T-cell (primary cell): ENCODE results near the gene EDEM1. TPM values are rescaled to one million over a fixed set of nuclear protein-coding genes. Genes with fewer than 3 reads are reported as not detected.
"Not testable (repeated sequence)": the region's sequence is repeated elsewhere in the genome, so short reads cannot be mapped to it uniquely, and the experiment has no call there.

Source experiments
- ATAC-seq, 4 experiments: fragments of 200-7000 bp in 3 of 4; fragments of 150-1000 bp in 1 of 4; cut with Tn5 transposase; replicated peaks in 1 of 4; 1 replicate in 3 of 4; 2 replicates in 1 of 4; pipeline ENCODE4 v1.10.0; 2021; ENCODE audit warnings: moderate library complexity in 3 of 4, mild to moderate bottlenecking in 2 of 4, moderate number of reproducible peaks in 1 of 4
- CTCF ChIA-PET, 2 donors: fragments of 300-600 bp; sonication (Branson Sonifier 250); formaldehyde crosslinking; loops; one replicate each; lab custom pipeline; 2022; ENCODE audit warnings: antibody characterized with exemption in 2 of 2; lab: Charles Lee
- POLR2A ChIA-PET, 2 donors: fragments of 300-600 bp; sonication (Branson Sonifier 250); formaldehyde crosslinking; loops; one replicate each; lab custom pipeline; 2022; ENCODE audit warnings: antibody characterized with exemption in 2 of 2; lab: Charles Lee
- DNase-seq, 35 experiments: peaks; one replicate each; pipeline versions ENCODE4 v3.0.0 to v3.0.0-alpha.2; 2013 to 2023
- H3K27ac ChIP-seq: one replicate; pipeline ENCODE4 v1.5.1; 2013; ENCODE audit warnings: low read length
- H3K27me3 ChIP-seq, 2 experiments: replicated peaks in 1 of 2; 1 replicate in 1 of 2; 2 replicates in 1 of 2; pipeline versions ENCODE4 v1.6.1 to v1.7.0; 2013; ENCODE audit warnings: low read length in 1 of 2, mixed read lengths in 1 of 2; ENCODE audit not compliant: control insufficient read depth in 2 of 2, insufficient read depth in 2 of 2; ENCODE audit errors: extremely low read depth in 1 of 2
- H3K36me3 ChIP-seq, 2 donors: 1 replicate in 1 of 2; 2 replicates in 1 of 2; pipeline versions ENCODE4 v1.6.1 to v1.7.0; 2013; ENCODE audit warnings: low read length in 1 of 2; ENCODE audit not compliant: control insufficient read depth in 2 of 2, insufficient read depth in 1 of 2; ENCODE audit errors: extremely low read depth in 1 of 2
- H3K4me1 ChIP-seq, 2 experiments: 1 replicate in 1 of 2; 2 replicates in 1 of 2; pipeline versions ENCODE4 v1.6.1 to v1.7.0; 2013; ENCODE audit warnings: low read length in 2 of 2, mixed read lengths in 1 of 2; ENCODE audit not compliant: insufficient read depth in 2 of 2, control insufficient read depth in 1 of 2; ENCODE audit errors: extremely low read depth in 1 of 2
- H3K4me3 ChIP-seq, 2 donors: 1 replicate in 1 of 2; 2 replicates in 1 of 2; pipeline versions ENCODE4 v1.5.1 to v1.7.0; 2013; ENCODE audit warnings: mild to moderate bottlenecking in 2 of 2, low read length in 1 of 2, moderate library complexity in 1 of 2; ENCODE audit not compliant: control insufficient read depth in 1 of 2; ENCODE audit errors: extremely low read depth in 1 of 2
- H3K9me3 ChIP-seq: 2 replicates; pipeline ENCODE4 v1.7.0; 2013
- H3K27ac Mint-ChIP-seq, 2 donors: one replicate each; pipeline ENCODE4 v1.8.0; 2020 to 2021; ENCODE audit warnings: mild to moderate bottlenecking in 2 of 2, mixed read lengths in 2 of 2
- H3K27me3 Mint-ChIP-seq, 2 donors: one replicate each; pipeline ENCODE4 v1.8.0; 2021 to 2022; ENCODE audit warnings: mixed read lengths in 2 of 2
- H3K36me3 Mint-ChIP-seq: one replicate; pipeline ENCODE4 v1.8.0; 2021; ENCODE audit warnings: mixed read lengths
- H3K4me1 Mint-ChIP-seq, 3 donors: one replicate each; pipeline ENCODE4 v1.8.0; 2020 to 2022; ENCODE audit warnings: mixed read lengths in 3 of 3, mild to moderate bottlenecking in 1 of 3
- H3K4me3 Mint-ChIP-seq, 3 donors: one replicate each; pipeline ENCODE4 v1.8.0; 2020 to 2022; ENCODE audit warnings: mild to moderate bottlenecking in 3 of 3, mixed read lengths in 3 of 3, moderate library complexity in 3 of 3
- H3K9me3 Mint-ChIP-seq, 3 donors: one replicate each; pipeline ENCODE4 v1.8.0; 2020 to 2022; ENCODE audit warnings: mixed read lengths in 3 of 3
- WGBS: methylation state at CpG from one replicate; pipeline ENCODE4 v1.1.5; 2013; ENCODE audit warnings: missing lambda C conversion rate; ENCODE audit not compliant: insufficient coverage; 5-methylcytosine and 5-hydroxymethylcytosine counted together
- total RNA-seq, 35 experiments: library from RNA in 6 of 35; stranded (reverse) in 6 of 35; fragments of 120-200 nt in 1 of 35; gene quantifications; one replicate each; pipeline versions ENCODE4 v1.2.1 to v1.2.4 and lab custom pipeline; 2013 to 2026

EDEM1 gene
- total RNA-seq, 5 donors from 2014 or later (not counting 1 experiment from before 2014, with no cell fraction given) = 92.6 to 138 (median 113) TPM

GRCh38 chr3:5183714-5184113 is 3.8 kb upstream of the EDEM1 start:
- peaks cover 28% of the 10 kb centered on the region for H3K36me3 Mint-ChIP-seq
- H3K27ac ChIP-seq, H3K9me3 ChIP-seq, DNase-seq, POLR2A ChIA-PET, H3K27me3 ChIP-seq, H3K9me3 Mint-ChIP-seq, H3K27me3 Mint-ChIP-seq, H3K4me1 ChIP-seq, H3K4me3 ChIP-seq, H3K4me3 Mint-ChIP-seq, CTCF ChIA-PET, ATAC-seq: not testable (repeated sequence)
- WGBS = 96% methylated on average over 7 of the region's 12 CpGs
- H3K27ac Mint-ChIP-seq = peak overlapping the region in 1 of 2 donors; percentile 69
- H3K36me3 ChIP-seq = peaks cover 0 to 23% of the 10 kb centered on the region in 2 donors
- H3K4me1 Mint-ChIP-seq = peaks cover 25 to 39% (median 31%) of the 10 kb centered on the region in 3 donors

GRCh38 chr3:5184499-5184898 is 3.0 kb upstream of the EDEM1 start:
- POLR2A ChIA-PET = no interaction called here
- H3K9me3 Mint-ChIP-seq = no peaks in the 10 kb centered on the region
- no peaks in the 10 kb centered on the region for H3K27me3 Mint-ChIP-seq
- Histone ChIP-seq H3K36me3 (peaks cover 0 to 17% of the 10 kb centered on the region in 2 donors), H3K4me1 (peaks cover 4 to 10% of the 10 kb centered on the region in 2 experiments), H3K27me3 (no peaks in the 10 kb centered on the region), H3K27ac (no peak overlapping the region), H3K4me3 (no peak overlapping the region), H3K9me3 (no peaks in the 10 kb centered on the region)
- peak overlapping the region; percentile 39 to 82 for H3K27ac Mint-ChIP-seq
- CTCF ChIA-PET = no interaction called here
- no peak overlapping the region for H3K4me3 Mint-ChIP-seq
- no peak for DNase-seq
- no peak for ATAC-seq
- peaks cover 22% of the 10 kb centered on the region for H3K36me3 Mint-ChIP-seq
- WGBS = 83% methylated on average over 4 of the region's 6 CpGs
- H3K4me1 Mint-ChIP-seq = peaks cover 30 to 37% (median 33%) of the 10 kb centered on the region in 3 donors

- Histone ChIP-seq H3K36me3 (peaks cover 0 to 11% of the 10 kb centered on the region in 2 donors), H3K4me1 (peaks cover 5 to 14% of the 10 kb centered on the region in 2 experiments), H3K4me3 (no peak overlapping the region), H3K27ac (peak overlapping the region; percentile 15), H3K9me3 (no peaks in the 10 kb centered on the region), H3K27me3 (no peaks in the 10 kb centered on the region)
- POLR2A ChIA-PET = interaction anchor here in 1 of 2 donors (0.6 kb wide), 1 partner anchor 15 kb away, joined by 6 read pairs; no protein-coding TSS in a partner anchor
- Mint-ChIP-seq H3K4me3 (no peak overlapping the region), H3K4me1 (peaks cover 37 to 39% (median 37%) of the 10 kb centered on the region in 3 donors), H3K27me3 (no peaks in the 10 kb centered on the region), H3K27ac (peak overlapping the region; percentile 63 to 82), H3K9me3 (no peaks in the 10 kb centered on the region), H3K36me3 (peaks cover 18% of the 10 kb centered on the region)
- no peak for ATAC-seq
- DNase-seq = no peak
- CTCF ChIA-PET = interaction anchor here in 1 of 2 donors (1.2 to 1.3 kb wide), 2 partner anchors 12 to 62 kb away, joined by 3 to 4 read pairs; no protein-coding TSS in a partner anchor
- WGBS = 80% methylated on average over 1 of the region's 5 CpGs
Measured at GRCh38 chr3:5185093-5185673, 2.3 kb upstream of the EDEM1 start.

GRCh38 chr3:5186089-5186857 is 1.2 kb upstream of the EDEM1 start:
- Histone ChIP-seq H3K36me3 (peaks cover 0 to 6% of the 10 kb centered on the region in 2 donors), H3K27ac (peak overlapping the region; percentile 14), H3K4me3 (no peak overlapping the region), H3K9me3 (no peaks in the 10 kb centered on the region), H3K27me3 (no peaks in the 10 kb centered on the region), H3K4me1 (peaks cover 8 to 21% of the 10 kb centered on the region in 2 experiments)
- ChIA-PET POLR2A (interaction anchor here (0.5 to 1.1 kb wide), 4 partner anchors 10 to 479 kb away, joined by 3 to 4 read pairs (median 3); no protein-coding TSS in a partner anchor), CTCF (interaction anchor here (0.5 to 3.7 kb wide), 5 partner anchors 11 to 63 kb away, joined by 3 to 23 read pairs (median 4); no protein-coding TSS in a partner anchor)
- Mint-ChIP-seq H3K4me1 (peaks cover 35 to 40% (median 36%) of the 10 kb centered on the region in 3 donors), H3K36me3 (peaks cover 17% of the 10 kb centered on the region), H3K9me3 (no peaks in the 10 kb centered on the region), H3K4me3 (peak overlapping the region; percentile 43 to 94 (median 93)), H3K27me3 (no peaks in the 10 kb centered on the region), H3K27ac (peak overlapping the region; percentile 91 to 92)
- ATAC-seq (no peak), DNase-seq (no peak)
- 78% methylated on average over 1 of the region's 6 CpGs for WGBS

GRCh38 chr3:5186858-5187155 is 700 bp upstream of the EDEM1 start:
- WGBS = 0% methylated on average over 2 of the region's 8 CpGs
- Histone ChIP-seq H3K4me3 (peak overlapping the region; percentile 74 to 85), H3K36me3 (peaks cover 0 to under 1% of the 10 kb centered on the region in 2 donors), H3K27ac (peak overlapping the region; percentile 56), H3K4me1 (peaks cover 11 to 23% of the 10 kb centered on the region in 2 experiments), H3K9me3 (no peaks in the 10 kb centered on the region), H3K27me3 (no peaks in the 10 kb centered on the region)
- ChIA-PET CTCF (interaction anchor here in 1 of 2 donors (1.1 to 3.7 kb wide), 2 partner anchors 11 to 19 kb away, joined by 3 to 23 read pairs; no protein-coding TSS in a partner anchor), POLR2A (interaction anchor here (0.6 to 2.5 kb wide), 5 partner anchors 10 to 479 kb away, joined by 3 to 26 read pairs (median 3); no protein-coding TSS in a partner anchor)
- peaks cover 14% of the 10 kb centered on the region for H3K36me3 Mint-ChIP-seq
- no peaks in the 10 kb centered on the region for H3K9me3 Mint-ChIP-seq
- DNase-seq (no peak), ATAC-seq (no peak)
- peak overlapping the region; percentile 87 to 94 (median 93) for H3K4me3 Mint-ChIP-seq
- H3K27me3 Mint-ChIP-seq = no peaks in the 10 kb centered on the region
- peaks cover 35 to 40% (median 37%) of the 10 kb centered on the region in 3 donors for H3K4me1 Mint-ChIP-seq
- H3K27ac Mint-ChIP-seq = peak overlapping the region; percentile 91 to 92

- Histone ChIP-seq H3K36me3 (peaks cover 0 to under 1% of the 10 kb centered on the region in 2 donors), H3K4me1 (peaks cover 21 to 26% of the 10 kb centered on the region in 2 experiments), H3K9me3 (no peaks in the 10 kb centered on the region), H3K4me3 (peak overlapping the region; percentile 76 to 86), H3K27me3 (no peaks in the 10 kb centered on the region), H3K27ac (peak overlapping the region; percentile 96)
- Mint-ChIP-seq H3K36me3 (peaks cover 19% of the 10 kb centered on the region), H3K27me3 (no peaks in the 10 kb centered on the region), H3K4me1 (peaks cover 40 to 45% (median 42%) of the 10 kb centered on the region in 3 donors), H3K27ac (peak overlapping the region; percentile 99 to 100), H3K4me3 (peak overlapping the region; percentile 94 to 99 (median 98)), H3K9me3 (no peaks in the 10 kb centered on the region)
- ATAC-seq = peak; percentile 27 to 44 (median 38)
- DNase-seq = peak in 32 of 35 experiments; percentile 22 to 68 (median 40)
- CTCF ChIA-PET = interaction anchor here in 1 of 2 donors (1.1 to 3.7 kb wide), 2 partner anchors 10 to 65 kb away, joined by 3 to 23 read pairs; no protein-coding TSS in a partner anchor
- POLR2A ChIA-PET = interaction anchor here (1.0 to 2.5 kb wide), 2 partner anchors 9 to 52 kb away, joined by 6 to 26 read pairs; no protein-coding TSS in a partner anchor
- under 1% methylated on average over 66 of the region's 66 CpGs for WGBS
Measured at GRCh38 chr3:5187920-5188418, 462 bp downstream of the EDEM1 start.
